ENCODE results near the gene MAGOH.
A peak's percentile ranks its signal among the peaks of the same experiment; 100 is the strongest.
"Not testable (repeated sequence)": the region's sequence is repeated elsewhere in the genome, so short reads cannot be mapped to it uniquely, and the experiment has no call there.

Gene MAGOH

DNA sequence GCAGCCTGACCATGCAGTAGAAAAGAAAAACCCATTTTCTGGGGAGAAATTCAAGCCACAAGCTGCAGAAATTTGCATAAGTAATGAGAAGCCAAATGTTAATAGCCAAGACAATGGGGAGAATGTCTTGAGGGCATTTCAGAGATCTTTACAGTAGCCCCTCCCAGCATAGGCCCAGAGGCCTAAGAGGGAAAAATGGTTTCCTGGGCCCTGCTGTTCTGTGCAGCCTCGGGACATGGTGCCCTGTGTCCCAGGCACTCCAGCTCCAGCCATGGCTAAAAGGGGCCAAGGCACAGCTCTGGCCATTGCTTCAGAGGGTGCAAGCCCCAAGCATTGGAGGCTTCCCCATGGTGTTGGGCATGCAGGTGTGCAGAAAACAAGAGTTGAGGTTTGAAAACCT lies 32.8 kb downstream of the MAGOH start:
- Histone ChIP-seq H3K9me3 (ENCODE audit: low read length) (peaks cover 27% of the 10 kb centered on the region), H3K36me3 (ENCODE audit: insufficient read depth, low read length) (peaks cover 95% of the 10 kb centered on the region)
- H3K4me3 ChIP-seq (ENCODE audit: low read length); H3K27me3 ChIP-seq (ENCODE audit: insufficient read depth, low read length); H2AFZ ChIP-seq (ENCODE audit: low read depth, low read length); H3K4me1 ChIP-seq (ENCODE audit: insufficient read depth, low read length): not testable (repeated sequence)

DNA sequence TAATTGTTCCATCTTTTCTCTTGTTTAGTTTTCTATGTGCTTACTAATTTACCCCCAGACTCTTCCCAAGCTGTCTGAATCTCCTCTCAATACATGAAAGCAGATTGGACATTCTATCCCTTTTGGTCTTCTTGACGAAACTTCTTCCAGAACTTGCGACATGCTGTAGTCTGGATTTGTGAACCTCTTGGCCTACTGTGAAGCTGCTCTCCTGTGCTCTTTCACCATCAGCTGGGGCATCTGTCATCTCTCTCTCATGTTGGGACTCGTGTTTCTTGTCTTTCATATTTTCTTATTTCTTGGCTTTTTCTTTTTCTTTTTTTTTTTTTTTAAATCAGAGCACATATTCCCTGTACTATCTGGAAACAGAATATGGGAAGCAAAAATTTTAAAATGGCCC lies 34.9 kb downstream of the MAGOH start:
- Histone ChIP-seq H2AFZ (ENCODE audit: low read depth, low read length) (no peak overlapping the region), H3K9me3 (ENCODE audit: low read length) (peaks cover 27% of the 10 kb centered on the region), H3K4me3 (ENCODE audit: low read length) (no peak overlapping the region), H3K4me1 (ENCODE audit: insufficient read depth, low read length) (no peaks in the 10 kb centered on the region), H3K27me3 (ENCODE audit: insufficient read depth, low read length) (no peaks in the 10 kb centered on the region), H3K36me3 (ENCODE audit: insufficient read depth, low read length) (peaks cover 76% of the 10 kb centered on the region)

DNA sequence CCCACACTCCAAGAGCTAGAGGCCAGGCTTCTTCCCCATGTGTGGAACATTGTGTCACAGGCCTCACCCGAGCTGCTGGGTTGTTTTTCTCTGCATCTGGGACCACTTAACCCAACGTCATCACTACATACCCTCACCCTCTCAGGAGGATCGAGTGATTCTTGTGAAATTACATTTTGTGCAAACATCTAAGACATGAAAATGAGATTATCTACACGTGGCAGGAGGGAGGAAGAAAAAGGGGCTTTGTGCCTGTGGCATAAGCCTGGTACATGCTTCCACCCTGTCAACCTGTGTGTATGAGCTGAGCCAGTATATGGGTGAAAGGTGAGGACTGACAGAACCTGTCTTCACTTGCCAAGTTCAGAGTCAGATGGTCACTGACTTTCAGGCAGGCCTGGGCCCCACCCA lies 40.1 kb downstream of the MAGOH start:
- no peak overlapping the region for H2AFZ ChIP-seq (ENCODE audit: low read depth, low read length)
- no peaks in the 10 kb centered on the region for H3K9me3 ChIP-seq (ENCODE audit: low read length)
- H3K4me1 ChIP-seq (ENCODE audit: insufficient read depth, low read length), result peaks cover 7% of the 10 kb centered on the region
- H3K4me3 ChIP-seq (ENCODE audit: low read length), result no peak overlapping the region
- no peaks in the 10 kb centered on the region for H3K27me3 ChIP-seq (ENCODE audit: insufficient read depth, low read length)
- peaks cover 27% of the 10 kb centered on the region for H3K36me3 ChIP-seq (ENCODE audit: insufficient read depth, low read length)

DNA sequence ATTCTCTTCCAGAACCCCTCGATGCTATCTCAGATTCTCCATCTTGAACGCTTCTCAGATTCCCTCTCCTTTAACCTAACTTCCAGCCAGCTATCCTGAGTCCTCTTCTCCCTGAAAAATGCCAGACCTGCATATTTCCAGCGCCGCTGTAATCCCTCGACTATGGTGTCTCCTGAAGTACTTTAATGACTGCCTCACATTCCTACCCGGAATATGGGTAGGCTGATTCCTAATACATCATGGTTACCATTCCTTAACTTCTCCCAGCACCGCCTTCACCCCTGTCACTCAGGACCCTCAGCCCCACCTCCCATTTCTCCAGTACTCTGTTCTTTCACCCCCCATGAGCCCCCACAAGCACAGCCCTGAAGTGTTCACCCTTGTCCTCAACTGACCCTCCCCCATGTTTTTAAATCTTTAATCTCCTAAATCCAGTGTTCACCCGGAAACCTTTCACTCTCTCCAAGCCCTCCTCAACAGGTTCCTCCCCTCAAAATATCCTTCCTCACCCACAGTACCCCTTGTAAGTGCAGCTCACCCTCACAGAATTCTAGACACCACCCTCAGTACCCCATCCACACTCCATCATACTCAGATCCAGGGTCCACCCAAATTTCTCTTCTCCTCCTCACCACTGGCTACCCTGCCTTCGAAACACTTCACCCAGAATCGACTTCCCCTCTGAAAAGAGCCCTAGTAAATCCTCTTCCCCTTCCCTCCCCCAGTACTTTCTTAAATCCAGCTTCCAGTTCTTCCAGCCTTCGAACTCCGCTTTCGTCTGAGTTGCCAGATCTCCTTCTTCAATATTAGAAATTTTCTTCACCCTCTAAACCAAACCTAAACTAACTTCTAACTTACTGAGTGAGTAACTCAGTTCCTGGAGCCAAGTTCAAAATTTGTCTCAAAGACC lies 40.8 kb downstream of the MAGOH start:
- Histone ChIP-seq H3K27me3 (ENCODE audit: insufficient read depth, low read length) (no peaks in the 10 kb centered on the region), H3K9me3 (ENCODE audit: low read length) (no peaks in the 10 kb centered on the region), H3K4me1 (ENCODE audit: insufficient read depth, low read length) (peaks cover 7% of the 10 kb centered on the region), H2AFZ (ENCODE audit: low read depth, low read length) (peak overlapping the region; percentile 94), H3K36me3 (ENCODE audit: insufficient read depth, low read length) (peaks cover 20% of the 10 kb centered on the region), H3K4me3 (ENCODE audit: low read length) (peak overlapping the region; percentile 96)

DNA sequence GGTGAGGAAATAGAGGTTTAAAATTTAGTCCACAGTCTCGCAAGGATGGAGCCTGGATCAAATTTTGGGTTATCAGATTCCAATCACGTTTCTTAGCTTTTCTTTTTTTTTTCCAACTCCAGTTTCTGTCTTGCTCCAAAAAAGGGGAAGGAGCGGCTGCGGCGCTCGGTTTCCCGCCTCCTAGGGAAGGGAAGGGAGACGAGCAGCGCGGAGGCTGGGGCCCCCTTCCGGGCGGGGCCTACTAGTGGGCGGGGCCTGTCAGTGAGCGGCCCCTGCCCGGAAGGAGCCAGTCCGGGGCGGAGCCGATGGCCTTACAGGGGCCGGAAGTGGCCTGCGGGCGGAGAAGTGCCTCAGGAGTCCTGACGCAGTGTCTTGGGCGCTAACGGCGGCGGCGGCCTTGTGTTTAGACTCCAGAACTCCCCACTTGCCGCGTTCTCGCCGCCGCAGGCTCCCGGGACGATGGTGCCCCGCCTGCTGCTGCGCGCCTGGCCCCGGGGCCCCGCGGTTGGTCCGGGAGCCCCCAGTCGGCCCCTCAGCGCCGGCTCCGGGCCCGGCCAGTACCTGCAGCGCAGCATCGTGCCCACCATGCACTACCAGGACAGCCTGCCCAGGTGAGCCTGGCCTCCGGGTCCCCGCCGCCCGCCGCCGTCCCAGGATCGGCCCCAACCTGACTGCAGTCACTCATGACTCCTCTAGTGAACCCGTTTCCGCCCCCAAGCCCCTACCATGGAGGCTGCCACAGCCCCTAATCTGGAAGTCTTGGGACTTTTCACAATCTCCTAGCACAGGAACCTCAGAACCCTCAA lies 41.6 kb downstream of the MAGOH start, which contains the start of gene CPT2:
CPT2 (plus strand) TSS at position 340 of the 806 bp plus-strand sequence; CDS start at position 460, 120 bp downstream.
- H3K27me3 ChIP-seq (ENCODE audit: insufficient read depth, low read length), result no peaks in the 10 kb centered on the region

DNA sequence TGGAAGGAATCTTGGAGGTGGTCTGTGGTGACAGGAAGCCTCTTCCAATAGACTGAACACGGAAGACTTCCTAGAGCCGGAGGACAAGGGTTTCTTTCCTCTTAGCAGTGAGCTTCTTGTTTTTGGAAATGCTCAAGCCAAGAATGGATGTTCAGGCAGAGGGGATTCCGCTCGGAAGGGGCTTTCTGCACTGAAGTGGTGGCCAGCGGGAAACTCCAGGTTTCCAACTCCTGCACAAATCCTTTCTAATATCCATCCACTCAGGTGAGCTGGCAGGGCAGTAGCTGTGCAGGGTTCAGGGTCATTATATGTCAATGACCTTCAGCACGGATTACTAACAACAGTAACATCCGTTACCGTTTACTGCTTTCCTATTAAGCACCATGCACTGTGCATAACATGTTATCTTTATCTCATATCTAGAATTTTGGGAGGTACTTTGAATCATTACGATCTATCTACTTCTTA lies 42.3 kb downstream of the MAGOH start:
- H3K27me3 ChIP-seq (ENCODE audit: insufficient read depth, low read length), result peaks cover 2% of the 10 kb centered on the region
- H2AFZ ChIP-seq (ENCODE audit: low read depth, low read length), result peak overlapping the region; percentile 94
- peaks cover 7% of the 10 kb centered on the region for H3K4me1 ChIP-seq (ENCODE audit: insufficient read depth, low read length)
- peak overlapping the region; percentile 96 for H3K4me3 ChIP-seq (ENCODE audit: low read length)
- no peaks in the 10 kb centered on the region for H3K9me3 ChIP-seq (ENCODE audit: low read length)
- peaks cover 5% of the 10 kb centered on the region for H3K36me3 ChIP-seq (ENCODE audit: insufficient read depth, low read length)

More for the DNA sequence above, 41.6 kb downstream of the MAGOH start, which contains the start of gene CPT2:
- Histone ChIP-seq H3K4me3 (ENCODE audit: low read length) (peak within 1 kb of the TSS; percentile 96), H3K36me3 (ENCODE audit: insufficient read depth, low read length) (peaks cover 12% of the 10 kb centered on the region), H3K4me1 (ENCODE audit: insufficient read depth, low read length) (peaks cover 7% of the 10 kb centered on the region), H3K9me3 (ENCODE audit: low read length) (no peaks in the 10 kb centered on the region), H2AFZ (ENCODE audit: low read depth, low read length) (peak within 1 kb of the TSS; percentile 94)

DNA sequence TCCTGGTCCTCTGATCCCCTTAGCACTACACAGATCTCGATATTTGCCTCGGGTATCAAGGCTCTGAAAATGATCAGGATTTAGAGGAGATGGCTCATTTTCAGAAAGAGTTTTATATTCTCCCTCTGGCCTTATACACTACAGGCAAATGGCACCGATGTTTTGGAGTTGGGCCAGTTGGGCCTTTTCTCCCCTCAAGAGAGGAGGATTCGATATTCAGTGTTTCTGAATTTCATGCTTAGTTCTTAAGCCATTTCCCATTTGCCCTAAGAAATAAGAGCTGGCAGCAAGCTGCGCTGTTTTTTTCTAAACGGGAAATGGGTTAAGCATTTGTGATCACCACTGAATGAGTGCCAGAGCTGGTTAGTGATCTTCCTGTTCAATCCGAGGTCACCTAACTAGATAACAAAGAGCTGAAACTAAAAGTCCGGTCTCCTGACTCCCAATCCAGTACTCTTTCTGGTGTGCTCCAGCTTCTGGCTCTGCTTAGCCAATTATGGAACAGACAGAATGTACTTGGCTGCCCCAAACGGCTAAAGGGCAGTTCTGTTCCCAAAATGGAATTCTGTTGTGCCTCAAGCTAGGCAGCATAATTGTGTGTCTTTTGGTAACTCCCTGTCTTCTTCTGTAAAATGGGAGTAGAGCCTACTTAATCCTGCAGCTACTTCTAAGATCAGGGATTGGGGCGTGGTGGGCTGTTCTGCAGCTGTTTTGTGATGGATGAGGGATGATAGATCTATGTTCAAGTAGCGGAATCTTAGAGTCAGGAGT lies 42.9 kb downstream of the MAGOH start:
- no peak overlapping the region for H3K4me3 ChIP-seq (ENCODE audit: low read length)
- peaks cover 3% of the 10 kb centered on the region for H3K27me3 ChIP-seq (ENCODE audit: insufficient read depth, low read length)
- peaks cover 7% of the 10 kb centered on the region for H3K4me1 ChIP-seq (ENCODE audit: insufficient read depth, low read length)
- no peaks in the 10 kb centered on the region for H3K36me3 ChIP-seq (ENCODE audit: insufficient read depth, low read length)
- H3K9me3 ChIP-seq (ENCODE audit: low read length), result no peaks in the 10 kb centered on the region
- H2AFZ ChIP-seq (ENCODE audit: low read depth, low read length), result peak overlapping the region; percentile 94

DNA sequence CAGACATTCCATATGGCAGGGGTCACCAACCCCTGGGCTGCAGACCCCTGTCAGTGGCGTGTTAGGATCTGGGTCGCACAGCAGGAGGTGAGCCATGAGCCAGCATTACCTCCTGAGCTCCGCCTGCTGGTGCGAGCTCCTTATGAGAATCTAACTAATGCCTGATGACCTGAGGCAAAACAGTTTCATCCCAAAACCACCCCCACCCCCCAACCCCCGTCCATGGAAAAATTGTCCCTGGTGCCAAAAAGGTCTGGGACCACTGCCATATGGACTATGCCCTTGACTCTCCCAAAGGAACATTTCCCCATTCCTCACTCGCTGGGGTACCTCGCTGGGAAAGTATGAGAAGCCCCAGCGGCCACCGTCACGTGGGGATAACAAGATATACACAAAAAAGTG lies 48.1 kb downstream of the MAGOH start:
- H3K36me3 ChIP-seq (ENCODE audit: insufficient read depth, low read length), result no peaks in the 10 kb centered on the region

DNA sequence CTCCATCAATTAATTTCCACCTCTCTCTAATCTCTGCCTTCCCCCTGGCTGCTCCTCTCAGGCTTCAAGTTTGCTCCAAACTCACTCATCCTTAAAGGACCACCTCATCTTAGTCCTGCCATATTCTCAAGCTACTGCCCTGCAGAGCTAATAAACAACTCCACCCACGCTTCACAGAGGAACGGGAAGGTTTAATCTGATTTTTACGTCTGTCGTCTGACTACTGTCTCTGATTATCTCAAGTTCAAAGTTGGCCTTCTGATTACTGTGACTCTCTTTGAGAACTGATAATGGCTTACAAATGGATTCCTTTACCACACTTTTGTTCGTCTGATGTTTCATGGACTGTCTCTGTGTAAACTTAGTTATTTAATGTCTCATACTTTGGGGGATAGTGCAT lies 49.3 kb downstream of the MAGOH start:
- H2AFZ ChIP-seq (ENCODE audit: low read depth, low read length), result no peak overlapping the region
- H3K36me3 ChIP-seq (ENCODE audit: insufficient read depth, low read length), result no peaks in the 10 kb centered on the region
- H3K4me1 ChIP-seq (ENCODE audit: insufficient read depth, low read length), result no peaks in the 10 kb centered on the region
- H3K9me3 ChIP-seq (ENCODE audit: low read length), result no peaks in the 10 kb centered on the region
- H3K4me3 ChIP-seq (ENCODE audit: low read length), result no peak overlapping the region
- peaks cover 3% of the 10 kb centered on the region for H3K27me3 ChIP-seq (ENCODE audit: insufficient read depth, low read length)

More for the DNA sequence above, 48.1 kb downstream of the MAGOH start:
- Histone ChIP-seq H2AFZ (ENCODE audit: low read depth, low read length) (no peak overlapping the region), H3K9me3 (ENCODE audit: low read length) (no peaks in the 10 kb centered on the region), H3K4me3 (ENCODE audit: low read length) (no peak overlapping the region), H3K27me3 (ENCODE audit: insufficient read depth, low read length) (peaks cover 3% of the 10 kb centered on the region), H3K4me1 (ENCODE audit: insufficient read depth, low read length) (no peaks in the 10 kb centered on the region)

DNA sequence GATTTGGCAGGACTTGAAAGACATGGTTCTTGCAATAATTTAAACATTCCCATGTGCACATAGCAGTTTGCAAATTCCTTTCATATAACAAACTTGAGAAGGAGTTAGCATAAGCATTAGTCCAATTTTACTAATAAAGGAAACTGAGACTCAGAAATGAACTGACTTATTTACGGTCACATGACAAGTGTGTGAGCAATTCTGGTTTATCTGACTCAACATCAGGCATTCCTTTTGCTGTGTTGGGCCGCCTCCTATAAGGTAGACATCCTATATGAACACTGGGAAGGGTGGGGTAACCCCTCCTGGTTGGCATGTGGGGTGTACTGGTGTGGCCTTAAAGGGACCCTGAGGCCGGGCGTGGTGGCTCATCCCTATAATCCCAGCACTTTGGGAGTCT lies 50.2 kb downstream of the MAGOH start:
- H3K27me3 ChIP-seq (ENCODE audit: insufficient read depth, low read length), result peaks cover 3% of the 10 kb centered on the region
- no peaks in the 10 kb centered on the region for H3K9me3 ChIP-seq (ENCODE audit: low read length)
- H3K36me3 ChIP-seq (ENCODE audit: insufficient read depth, low read length), result no peaks in the 10 kb centered on the region
- H2AFZ ChIP-seq (ENCODE audit: low read depth, low read length), result no peak overlapping the region
- H3K4me1 ChIP-seq (ENCODE audit: insufficient read depth, low read length), result no peaks in the 10 kb centered on the region
- H3K4me3 ChIP-seq (ENCODE audit: low read length), result no peak overlapping the region

DNA sequence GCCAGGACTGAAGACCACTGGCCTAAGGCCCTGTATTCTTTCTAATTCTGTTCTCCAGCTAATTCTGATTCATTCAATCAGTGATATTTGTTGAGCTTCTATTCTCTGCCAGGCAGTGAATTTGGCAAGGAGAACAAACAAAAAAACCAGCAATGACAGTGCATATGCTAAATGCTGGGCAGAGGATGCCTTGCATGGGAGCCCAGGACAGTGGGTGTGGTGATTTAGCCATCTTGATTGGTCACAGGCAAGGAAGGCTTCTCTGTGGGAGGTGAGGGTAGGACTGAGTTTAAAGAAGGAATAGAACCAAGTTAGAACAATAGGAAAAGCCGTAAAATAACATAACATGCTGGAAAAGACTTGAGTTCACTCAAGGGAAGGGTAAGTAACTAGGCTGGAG lies 50.9 kb downstream of the MAGOH start:
- peaks cover 7% of the 10 kb centered on the region for H3K27me3 ChIP-seq (ENCODE audit: insufficient read depth, low read length)
- H3K4me3 ChIP-seq (ENCODE audit: low read length), result no peak overlapping the region
- no peaks in the 10 kb centered on the region for H3K36me3 ChIP-seq (ENCODE audit: insufficient read depth, low read length)
- no peaks in the 10 kb centered on the region for H3K4me1 ChIP-seq (ENCODE audit: insufficient read depth, low read length)
- no peak overlapping the region for H2AFZ ChIP-seq (ENCODE audit: low read depth, low read length)
- H3K9me3 ChIP-seq (ENCODE audit: low read length), result no peaks in the 10 kb centered on the region

DNA sequence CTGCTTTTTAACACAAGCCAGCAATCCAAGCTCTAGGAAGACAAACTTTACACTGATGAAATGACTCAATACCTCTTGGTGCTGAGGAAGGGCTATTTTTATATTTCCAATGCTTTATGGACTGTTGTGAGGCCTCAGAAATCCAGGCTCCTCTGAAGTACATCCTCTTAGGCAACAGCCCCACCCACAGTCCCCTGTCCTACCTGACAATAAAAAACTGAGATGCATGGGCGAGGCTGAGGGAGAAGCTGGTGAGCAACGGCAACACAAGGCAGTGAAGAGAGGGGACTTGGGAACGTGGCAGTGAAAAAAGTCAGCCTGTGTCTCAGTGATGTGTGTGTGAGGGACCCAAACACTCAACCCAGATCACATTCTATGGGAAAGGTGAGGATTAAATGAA lies 51.8 kb downstream of the MAGOH start:
- H3K4me1 ChIP-seq (ENCODE audit: insufficient read depth, low read length), result no peaks in the 10 kb centered on the region
- H3K27me3 ChIP-seq (ENCODE audit: insufficient read depth, low read length), result peaks cover 7% of the 10 kb centered on the region
- H3K9me3 ChIP-seq (ENCODE audit: low read length), result no peaks in the 10 kb centered on the region
- H3K36me3 ChIP-seq (ENCODE audit: insufficient read depth, low read length), result no peaks in the 10 kb centered on the region
- H2AFZ ChIP-seq (ENCODE audit: low read depth, low read length), result no peak overlapping the region
- no peak overlapping the region for H3K4me3 ChIP-seq (ENCODE audit: low read length)
